ENCODE measurements around the gene TNIP3.

- TF ChIP-seq, protein P1, sequence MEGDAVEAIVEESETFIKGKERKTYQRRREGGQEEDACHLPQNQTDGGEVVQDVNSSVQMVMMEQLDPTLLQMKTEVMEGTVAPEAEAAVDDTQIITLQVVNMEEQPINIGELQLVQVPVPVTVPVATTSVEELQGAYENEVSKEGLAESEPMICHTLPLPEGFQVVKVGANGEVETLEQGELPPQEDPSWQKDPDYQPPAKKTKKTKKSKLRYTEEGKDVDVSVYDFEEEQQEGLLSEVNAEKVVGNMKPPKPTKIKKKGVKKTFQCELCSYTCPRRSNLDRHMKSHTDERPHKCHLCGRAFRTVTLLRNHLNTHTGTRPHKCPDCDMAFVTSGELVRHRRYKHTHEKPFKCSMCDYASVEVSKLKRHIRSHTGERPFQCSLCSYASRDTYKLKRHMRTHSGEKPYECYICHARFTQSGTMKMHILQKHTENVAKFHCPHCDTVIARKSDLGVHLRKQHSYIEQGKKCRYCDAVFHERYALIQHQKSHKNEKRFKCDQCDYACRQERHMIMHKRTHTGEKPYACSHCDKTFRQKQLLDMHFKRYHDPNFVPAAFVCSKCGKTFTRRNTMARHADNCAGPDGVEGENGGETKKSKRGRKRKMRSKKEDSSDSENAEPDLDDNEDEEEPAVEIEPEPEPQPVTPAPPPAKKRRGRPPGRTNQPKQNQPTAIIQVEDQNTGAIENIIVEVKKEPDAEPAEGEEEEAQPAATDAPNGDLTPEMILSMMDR (IDR thresholded peaks at IDR 0.05 in 8 of 11, conservative IDR thresholded peaks at IDR 0.05 in 3 of 11) = no peak
- TF ChIP-seq POLR2A (IDR thresholded peaks at IDR 0.05) = no peak
Observed at GRCh38 chr4:121192013-121192412, 27.9 kb upstream of the TNIP3 start.
